ENCODE results near the gene FBXO31.

FBXO31 gene

DNA sequence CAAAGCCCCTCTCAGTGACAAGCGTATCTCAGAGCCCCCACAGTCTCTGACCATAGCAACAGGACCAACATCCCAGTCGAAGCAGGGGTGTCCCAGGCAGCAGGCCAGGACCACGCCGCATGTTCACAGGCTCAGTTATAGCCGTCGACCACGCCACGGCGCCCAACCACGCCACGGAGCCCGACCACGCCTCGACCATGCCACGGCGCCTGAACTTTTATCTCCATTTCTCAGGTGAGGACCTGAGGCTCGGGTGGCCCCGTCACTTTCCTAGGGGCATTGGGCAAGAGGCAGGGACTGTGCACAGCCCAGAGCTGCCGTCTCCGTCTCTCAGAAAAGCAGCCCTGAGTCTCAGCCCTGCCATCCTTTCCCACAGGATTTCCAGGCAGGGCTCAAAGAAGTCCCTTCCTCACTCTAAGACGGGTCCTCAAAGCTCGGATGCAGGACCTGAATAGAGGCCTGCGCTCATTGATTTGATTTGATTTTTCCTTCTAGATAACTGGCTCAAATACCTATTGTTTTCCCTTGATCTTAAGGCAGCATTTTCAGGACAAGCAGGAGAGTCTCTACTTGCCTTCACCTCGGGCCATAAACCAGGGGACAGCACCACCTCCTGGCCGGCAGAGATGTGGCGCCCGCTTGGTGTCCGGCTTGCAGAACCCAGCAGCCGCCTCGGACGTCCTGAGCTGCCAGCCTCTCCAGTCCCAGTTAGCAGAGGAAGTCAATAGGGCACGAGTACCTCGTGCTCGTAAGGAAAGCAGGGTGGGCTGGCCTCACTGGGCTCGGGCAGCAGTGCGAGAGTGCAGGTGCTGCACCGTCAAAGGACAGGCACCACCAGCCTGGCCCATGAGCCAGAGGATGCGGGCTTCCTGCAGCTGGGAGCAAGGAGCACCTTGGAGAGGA lies 105.1 kb downstream of the FBXO31 start:
- DNase-seq = no peak
